Measurements from ENCODE around the gene CXCR2. TPM values are rescaled to one million over a fixed set of nuclear protein-coding genes. Genes with fewer than 3 reads are reported as not detected.
A peak's percentile ranks its signal among the peaks of the same experiment; 100 is the strongest.

The CXCR2 gene
- total and polyA plus RNA-seq, 10 donors, result 0.39 to 113 (median 42.8) TPM

- no peak overlapping the region for H3K27ac ChIP-seq
- H3K4me1 ChIP-seq, result no peaks in the 10 kb centered on the region
- H3K9me3 ChIP-seq, result no peaks in the 10 kb centered on the region
- H3K27me3 ChIP-seq (replicated peaks in 1 of 7), result no peaks in the 10 kb centered on the region
- no peaks in the 10 kb centered on the region for H3K36me3 ChIP-seq
- H3K4me3 ChIP-seq, result no peak overlapping the region
- DNase-seq, result no peak
- WGBS, 5 donors, result 87 to 99% (median 93%) methylated on average over 4 of the region's 4 CpGs
- TF ChIP-seq CTCF (IDR thresholded peaks at IDR 0.05 in 8 of 11, conservative IDR thresholded peaks at IDR 0.05 in 3 of 11) (no peak), POLR2AphosphoS5 (IDR thresholded peaks at IDR 0.05) (no peak), POLR2A (IDR thresholded peaks at IDR 0.05) (no peak)
- intact Hi-C loops (cut with DNase I; ENCODE audit: low total_unique reads), result no loop called here
Measured at GRCh38 chr2:218179782-218180181, 54.0 kb downstream of the CXCR2 start.

- Histone ChIP-seq H3K27ac (no peak overlapping the region), H3K36me3 (no peaks in the 10 kb centered on the region), H3K4me1 (no peaks in the 10 kb centered on the region), H3K9me3 (no peaks in the 10 kb centered on the region), H3K4me3 (no peak overlapping the region), H3K27me3 (replicated peaks in 1 of 7) (no peaks in the 10 kb centered on the region)
- DNase-seq, result no peak
- WGBS, 5 donors, result 66 to 76% (median 72%) methylated on average over 9 of the region's 9 CpGs
- TF ChIP-seq POLR2AphosphoS5 (IDR thresholded peaks at IDR 0.05) (no peak), CTCF (IDR thresholded peaks at IDR 0.05 in 8 of 11, conservative IDR thresholded peaks at IDR 0.05 in 3 of 11) (no peak), POLR2A (IDR thresholded peaks at IDR 0.05) (no peak)
- intact Hi-C loops (cut with DNase I; ENCODE audit: low total_unique reads), result no loop called here
Measured at GRCh38 chr2:218180467-218181114, 54.8 kb downstream of the CXCR2 start.

- TF ChIP-seq POLR2AphosphoS5 (IDR thresholded peaks at IDR 0.05), result no peak
- no peak for TF ChIP-seq POLR2A (IDR thresholded peaks at IDR 0.05)
- no peak for TF ChIP-seq CTCF (IDR thresholded peaks at IDR 0.05 in 8 of 11, conservative IDR thresholded peaks at IDR 0.05 in 3 of 11)
- Histone ChIP-seq H3K4me3 (no peak overlapping the region), H3K9me3 (no peaks in the 10 kb centered on the region), H3K4me1 (peaks cover 0 to 10% (median 7%) of the 10 kb centered on the region in 6 donors), H3K27me3 (replicated peaks in 1 of 7) (no peaks in the 10 kb centered on the region), H3K27ac (no peak overlapping the region), H3K36me3 (no peaks in the 10 kb centered on the region)
- no peak for DNase-seq
- 80 to 94% (median 89%) methylated on average over 1 of the region's 1 CpG for WGBS, 5 donors
- intact Hi-C loops (cut with DNase I; ENCODE audit: low total_unique reads), result no loop called here
Measured at GRCh38 chr2:218184331-218184730, 58.5 kb downstream of the CXCR2 start.

GRCh38 chr2:218186355-218186766 is 60.5 kb downstream of the CXCR2 start:
- Histone ChIP-seq H3K27me3 (replicated peaks in 1 of 7) (no peaks in the 10 kb centered on the region), H3K4me1 (peaks cover 0 to 10% (median 7%) of the 10 kb centered on the region in 6 donors), H3K36me3 (no peaks in the 10 kb centered on the region), H3K4me3 (no peak overlapping the region), H3K27ac (no peak overlapping the region), H3K9me3 (no peaks in the 10 kb centered on the region)
- DNase-seq, result peak; percentile 84
- peak; percentile 76 to 94 (median 89) for TF ChIP-seq CTCF (IDR thresholded peaks at IDR 0.05 in 8 of 11, conservative IDR thresholded peaks at IDR 0.05 in 3 of 11)
- TF ChIP-seq POLR2AphosphoS5 (IDR thresholded peaks at IDR 0.05), result peak in 1 of 3 donors; percentile 36
- TF ChIP-seq POLR2A (IDR thresholded peaks at IDR 0.05), result no peak
- 29 to 38% (median 35%) methylated on average over 8 of the region's 8 CpGs for WGBS, 5 donors
- intact Hi-C loops (cut with DNase I; ENCODE audit: low total_unique reads), result loop anchor here (5.0 kb wide), 1 partner anchor 71 kb away; no protein-coding TSS in a partner anchor

Other genes with a start within 250 kb of the CXCR2 start
- 100 to 1,000 TPM; 170 to 580 (median 273) TPM for gene TNS1, start 123.0 kb upstream of the CXCR2 start, total RNA-seq
- gene TNS1, start 123.0 kb upstream of the CXCR2 start, polyA plus RNA-seq, result 10 to 100 TPM in 1 of 3 donors, 1 to 10 TPM in 2; 6.9 to 48.7 (median 8.6) TPM
- 1 to 10 TPM; 2.0 to 4.5 (median 2.6) TPM for gene RUFY4, start 56.8 kb upstream of the CXCR2 start, total RNA-seq
- 1 to 10 TPM in 2 of 3 donors, under 1 TPM in 1; 0.32 to 3.7 (median 2.7) TPM for gene RUFY4, start 56.8 kb upstream of the CXCR2 start, polyA plus RNA-seq
- 100 to 1,000 TPM in 2 of 7 donors, 10 to 100 TPM in 5; 19.4 to 139 (median 48.4) TPM for gene CXCR1, start 40.9 kb downstream of the CXCR2 start, total RNA-seq
- gene CXCR1, start 40.9 kb downstream of the CXCR2 start, polyA plus RNA-seq, result 1 to 10 TPM in 2 of 3 donors, under 1 TPM in 1; 0.70 to 6.6 (median 4.9) TPM
- 100 to 1,000 TPM; 344 to 554 (median 430) TPM for gene ARPC2, start 91.2 kb downstream of the CXCR2 start, total RNA-seq
- gene ARPC2, start 91.2 kb downstream of the CXCR2 start, polyA plus RNA-seq, result 100 to 1,000 TPM; 262 to 317 (median 289) TPM
- gene GPBAR1, start 135.0 kb downstream of the CXCR2 start, total RNA-seq, result 10 to 100 TPM in 1 of 7 donors, 1 to 10 TPM in 6; 2.6 to 13.9 (median 7.3) TPM
- gene GPBAR1, start 135.0 kb downstream of the CXCR2 start, polyA plus RNA-seq, result 1 to 10 TPM; 1.4 to 9.0 (median 2.9) TPM
- gene AAMP, start 144.1 kb downstream of the CXCR2 start, total RNA-seq, result 10 to 100 TPM; 55.6 to 84.6 (median 61.9) TPM
- gene AAMP, start 144.1 kb downstream of the CXCR2 start, polyA plus RNA-seq, result 10 to 100 TPM; 54.1 to 93.8 (median 65.6) TPM
- gene PNKD, start 144.5 kb downstream of the CXCR2 start, total RNA-seq, result 10 to 100 TPM; 41.4 to 61.2 (median 47.7) TPM
- 10 to 100 TPM; 69.0 to 92.1 (median 83.5) TPM for gene PNKD, start 144.5 kb downstream of the CXCR2 start, polyA plus RNA-seq
- 100 to 1,000 TPM in 3 of 7 donors, 10 to 100 TPM in 4; 79.4 to 121 (median 95.9) TPM for gene TMBIM1, start 166.5 kb downstream of the CXCR2 start, total RNA-seq
- gene TMBIM1, start 166.5 kb downstream of the CXCR2 start, polyA plus RNA-seq, result 10 to 100 TPM; 17.2 to 33.1 (median 27.4) TPM
- gene CATIP, start 230.8 kb downstream of the CXCR2 start, total RNA-seq, result under 1 TPM in 5 of 7 donors, not detected in 2; 0.30 to 0.76 (median 0.60) TPM
- 1 to 10 TPM in 1 of 3 donors, under 1 TPM in 2; 0.57 to 1.1 (median 0.99) TPM for gene CATIP, start 230.8 kb downstream of the CXCR2 start, polyA plus RNA-seq